PC-9 (cell line): ENCODE measurements around the gene ZNF236.

Experiments used
- EZH2 ChIP-seq: fragments of 200-600 bp; sonication (generic); IDR thresholded peaks from 2 replicates; pipeline ENCODE4 v1.8.0; 2017; ENCODE audit warnings: antibody characterized with exemption, low read depth
- TF ChIP-seq, protein P1 (sequence below): fragments of 200-600 bp; sonication (generic); conservative IDR thresholded peaks from 2 replicates; pipeline ENCODE4 v1.6.1; 2017; ENCODE audit warnings: mixed run types, antibody characterized with exemption, mild to moderate bottlenecking, moderate library complexity

DNA sequence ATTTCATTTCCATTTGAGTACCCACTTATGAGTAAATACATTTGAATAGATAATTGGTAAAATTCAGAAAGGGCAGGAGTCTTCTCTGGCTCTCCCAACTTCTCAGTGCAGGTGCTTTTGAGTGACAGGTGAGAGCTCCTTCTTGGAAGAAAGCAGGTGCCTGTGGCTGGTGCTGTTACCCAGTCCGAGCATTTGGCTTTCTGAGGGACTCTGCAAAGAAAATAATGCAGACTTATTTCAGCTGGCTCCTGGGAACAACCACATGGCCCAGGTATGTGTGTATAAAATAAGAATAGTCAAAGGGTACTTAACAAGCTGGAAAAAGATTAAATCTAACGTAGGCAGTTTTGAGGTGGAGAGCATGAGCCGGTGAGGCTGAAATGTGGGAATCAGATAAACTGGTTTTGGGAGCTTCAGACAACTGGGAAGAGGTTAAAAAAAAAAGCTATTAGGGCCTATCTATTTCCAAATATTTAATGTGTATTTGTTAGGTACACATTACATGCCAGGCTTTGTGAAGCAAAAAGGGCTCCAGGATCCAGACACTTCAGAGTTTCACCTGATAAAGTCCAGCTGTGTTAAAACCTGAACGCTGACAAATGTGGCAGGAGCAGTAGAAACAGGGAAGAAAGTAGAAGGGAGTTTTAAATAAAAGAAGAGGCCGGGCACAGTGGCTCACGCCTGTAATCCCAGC is 20.6 kb downstream of the ZNF236 start:
- TF ChIP-seq, protein P1, sequence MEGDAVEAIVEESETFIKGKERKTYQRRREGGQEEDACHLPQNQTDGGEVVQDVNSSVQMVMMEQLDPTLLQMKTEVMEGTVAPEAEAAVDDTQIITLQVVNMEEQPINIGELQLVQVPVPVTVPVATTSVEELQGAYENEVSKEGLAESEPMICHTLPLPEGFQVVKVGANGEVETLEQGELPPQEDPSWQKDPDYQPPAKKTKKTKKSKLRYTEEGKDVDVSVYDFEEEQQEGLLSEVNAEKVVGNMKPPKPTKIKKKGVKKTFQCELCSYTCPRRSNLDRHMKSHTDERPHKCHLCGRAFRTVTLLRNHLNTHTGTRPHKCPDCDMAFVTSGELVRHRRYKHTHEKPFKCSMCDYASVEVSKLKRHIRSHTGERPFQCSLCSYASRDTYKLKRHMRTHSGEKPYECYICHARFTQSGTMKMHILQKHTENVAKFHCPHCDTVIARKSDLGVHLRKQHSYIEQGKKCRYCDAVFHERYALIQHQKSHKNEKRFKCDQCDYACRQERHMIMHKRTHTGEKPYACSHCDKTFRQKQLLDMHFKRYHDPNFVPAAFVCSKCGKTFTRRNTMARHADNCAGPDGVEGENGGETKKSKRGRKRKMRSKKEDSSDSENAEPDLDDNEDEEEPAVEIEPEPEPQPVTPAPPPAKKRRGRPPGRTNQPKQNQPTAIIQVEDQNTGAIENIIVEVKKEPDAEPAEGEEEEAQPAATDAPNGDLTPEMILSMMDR = no peak
- TF ChIP-seq EZH2 = no peak
